ENCODE data around the gene VRK3.

VRK3 gene

DNA sequence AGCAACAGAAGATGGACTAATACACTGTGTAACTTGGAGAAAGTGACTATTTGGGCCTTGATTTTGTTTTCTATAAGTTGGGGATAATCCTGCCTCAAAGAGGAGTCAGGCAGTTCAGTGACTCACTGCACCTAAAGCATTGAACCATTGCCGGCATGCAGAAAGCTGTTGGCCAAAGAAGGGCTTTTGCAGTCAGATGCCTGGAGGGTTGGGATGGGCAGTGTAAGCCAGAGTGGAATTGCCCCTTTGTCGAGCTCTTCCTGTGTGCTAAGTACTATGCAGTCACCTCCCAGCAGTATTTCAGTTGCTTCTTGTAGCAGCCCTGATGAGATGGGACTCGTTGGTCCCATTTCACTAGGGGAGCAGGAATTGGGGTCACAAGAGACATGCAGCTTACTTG, 11.7 kb upstream of the VRK3 start:
- ChIA-PET CTCF (no interaction called here), POLR2A (ENCODE audit: low non-redundant PET) (no interaction called here)
- TF ChIP-seq CTCF (conservative IDR thresholded peaks at IDR 0.05; ENCODE audit: low read depth): no peak
- DNase-seq (ENCODE audit: low spot score): peak; percentile 41
- no peak overlapping the region for H3K27ac ChIP-seq

- TF ChIP-seq CTCF (conservative IDR thresholded peaks at IDR 0.05; ENCODE audit: low read depth): no peak
- no peak overlapping the region for H3K27ac ChIP-seq
- no peak for DNase-seq (ENCODE audit: low spot score)
- POLR2A ChIA-PET (ENCODE audit: low non-redundant PET): no interaction called here
- CTCF ChIA-PET: interaction anchor here (0.6 kb wide), 1 partner anchor 40 kb away, joined by 3 read pairs; no protein-coding TSS in a partner anchor
These were observed 5.8 kb upstream of the VRK3 start for GRCh38 chr19:50030937-50031336.

- H3K27ac ChIP-seq: no peak overlapping the region
- no peak for DNase-seq (ENCODE audit: low spot score)
- CTCF ChIA-PET: no interaction called here
- POLR2A ChIA-PET (ENCODE audit: low non-redundant PET): interaction anchor here (0.7 kb wide), 1 partner anchor 13 kb away, joined by 3 read pairs; no protein-coding TSS in a partner anchor
- TF ChIP-seq CTCF (conservative IDR thresholded peaks at IDR 0.05; ENCODE audit: low read depth): no peak
These were observed 5.1 kb upstream of the VRK3 start for GRCh38 chr19:50030225-50030624.

DNA sequence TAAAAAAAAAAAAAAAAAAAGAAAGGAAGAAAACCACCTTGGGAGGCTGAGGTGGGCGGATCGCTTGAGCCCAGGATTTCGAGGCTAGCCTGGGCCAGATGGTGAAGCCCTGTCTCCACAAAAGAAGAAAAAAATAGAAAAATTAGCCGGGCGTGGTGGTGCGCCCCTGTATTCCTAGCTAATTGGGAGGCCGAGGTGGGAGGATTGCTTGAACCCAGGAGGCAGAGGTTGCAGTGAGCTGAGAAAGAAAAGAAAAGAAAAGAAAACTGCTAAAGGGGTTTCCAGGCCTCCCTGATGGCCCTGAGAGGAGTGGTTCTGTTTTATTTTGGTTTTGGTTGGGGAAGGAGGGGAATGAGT, 1.4 kb upstream of the VRK3 start:
- POLR2A ChIA-PET (ENCODE audit: low non-redundant PET): no interaction called here
- TF ChIP-seq CTCF (conservative IDR thresholded peaks at IDR 0.05; ENCODE audit: low read depth): no peak
- H3K27ac ChIP-seq: peak overlapping the region; percentile 84
- CTCF ChIA-PET: no interaction called here
- no peak for DNase-seq (ENCODE audit: low spot score)

DNA sequence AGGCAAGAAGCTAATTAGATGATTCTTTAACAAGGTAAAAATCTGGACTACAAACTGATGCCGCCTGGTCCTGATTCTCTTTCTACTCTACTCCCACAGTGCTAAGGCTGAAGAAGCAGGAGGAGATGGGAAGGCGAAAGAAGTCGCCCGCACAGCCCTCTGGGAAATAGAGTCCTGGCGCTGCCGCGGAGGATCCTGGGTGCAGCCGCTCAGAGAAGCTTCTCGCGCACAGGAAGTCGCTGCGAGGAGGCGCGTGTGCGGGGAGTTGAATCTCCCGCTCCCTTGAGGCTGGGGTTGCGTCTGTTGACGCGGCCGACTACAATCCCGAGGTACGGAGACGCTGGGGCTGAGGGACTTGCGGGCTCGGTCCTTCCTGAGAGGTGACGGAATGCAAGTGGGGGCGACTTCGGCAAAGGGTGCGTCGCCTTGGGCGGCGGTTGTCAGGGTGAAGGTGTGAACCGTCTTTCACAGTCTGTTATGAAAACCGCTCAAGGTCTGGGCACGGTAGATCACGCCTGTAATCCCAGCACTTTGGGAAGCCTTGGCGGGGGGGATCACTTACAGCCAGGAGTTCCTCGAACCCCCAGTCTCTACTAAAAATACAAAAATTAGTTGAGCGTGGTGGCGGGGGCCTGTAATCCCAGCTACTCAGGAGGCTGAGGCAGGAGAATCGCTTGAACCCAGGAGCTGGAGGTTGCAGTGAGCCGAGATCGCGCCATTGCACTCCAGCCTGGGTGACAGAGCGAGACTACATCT, 800 bp upstream of the VRK3 start, which contains the start of gene ZNF473:
Gene ZNF473, plus strand, starts transcription at position 212 of the 756 bp plus-strand sequence. CDS start 5,078 bp downstream, outside the sequence.
- ChIA-PET CTCF (interaction anchor here (0.5 to 0.6 kb wide), 2 partner anchors 51 to 54 kb away, joined by 3 read pairs; no protein-coding TSS in a partner anchor), POLR2A (ENCODE audit: low non-redundant PET) (no interaction called here)
- DNase-seq (ENCODE audit: low spot score): peak; percentile 87
- TF ChIP-seq CTCF (conservative IDR thresholded peaks at IDR 0.05; ENCODE audit: low read depth): no peak
- peak within 1 kb of the TSS; percentile 84 for H3K27ac ChIP-seq

DNA sequence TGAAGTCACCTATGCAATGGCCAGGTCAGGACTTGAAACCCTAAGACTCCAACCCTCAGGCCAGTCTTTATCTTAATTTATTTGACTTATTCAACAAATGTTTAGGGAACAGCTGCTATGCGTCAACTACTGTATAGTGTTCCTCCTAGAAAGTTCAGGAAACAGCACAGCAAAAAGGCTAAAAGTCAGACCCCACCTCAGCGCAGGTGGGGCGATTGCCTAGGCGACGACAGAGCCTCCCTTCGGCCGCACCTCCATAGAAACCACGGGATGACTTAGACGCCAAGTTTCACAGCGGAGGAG, 502 bp downstream of the VRK3 start:
- DNase-seq (ENCODE audit: low spot score): no peak
- TF ChIP-seq CTCF (conservative IDR thresholded peaks at IDR 0.05; ENCODE audit: low read depth): no peak
- peak overlapping the region; percentile 84 for H3K27ac ChIP-seq
- ChIA-PET CTCF (no interaction called here), POLR2A (ENCODE audit: low non-redundant PET) (no interaction called here)

All from RWPE1 (cell line).